Breast epithelium (tissue), 3 donors: ENCODE results near the gene ARRDC5.
"Not testable (repeated sequence)": the region's sequence is repeated elsewhere in the genome, so short reads cannot be mapped to it uniquely, and the experiment has no call there.

Source experiments
- POLR2A ChIP-seq: fragments of 450-650 bp; IDR thresholded peaks from one replicate; pipeline ENCODE4 v1.6.1; 2016; ENCODE audit warnings: antibody characterized with exemption, mild to moderate bottlenecking, moderate library complexity
- TF ChIP-seq, protein P1 (sequence below), 3 donors: fragments of 450-650 bp; IDR thresholded peaks; one replicate each; pipeline ENCODE4 v1.5.1; 2016 to 2017; ENCODE audit warnings: antibody characterized with exemption in 3 of 3, mild to moderate bottlenecking in 3 of 3, moderate library complexity in 3 of 3

DNA sequence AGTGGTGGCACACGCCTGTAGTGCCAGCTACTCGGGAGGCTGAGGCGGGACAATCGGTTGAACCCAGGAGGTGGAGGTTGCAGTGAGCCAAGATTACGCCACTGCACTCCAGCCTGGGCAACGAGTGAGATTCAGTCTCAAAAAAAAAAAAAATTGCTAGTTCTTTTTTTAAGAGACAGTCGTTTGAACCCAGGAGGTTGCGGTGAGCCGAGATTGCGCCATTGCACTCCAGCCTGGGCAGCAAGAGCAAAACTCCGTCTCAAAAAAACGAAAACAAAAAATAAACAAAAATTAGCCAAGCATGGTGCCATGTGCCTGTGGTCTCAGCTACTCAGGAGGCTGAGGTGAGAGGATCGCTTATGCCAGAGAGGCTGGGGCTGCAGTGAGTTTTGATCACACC lies 1.8 kb downstream of the ARRDC5 start:
- not testable (repeated sequence) for TF ChIP-seq POLR2A
- TF ChIP-seq, protein P1, sequence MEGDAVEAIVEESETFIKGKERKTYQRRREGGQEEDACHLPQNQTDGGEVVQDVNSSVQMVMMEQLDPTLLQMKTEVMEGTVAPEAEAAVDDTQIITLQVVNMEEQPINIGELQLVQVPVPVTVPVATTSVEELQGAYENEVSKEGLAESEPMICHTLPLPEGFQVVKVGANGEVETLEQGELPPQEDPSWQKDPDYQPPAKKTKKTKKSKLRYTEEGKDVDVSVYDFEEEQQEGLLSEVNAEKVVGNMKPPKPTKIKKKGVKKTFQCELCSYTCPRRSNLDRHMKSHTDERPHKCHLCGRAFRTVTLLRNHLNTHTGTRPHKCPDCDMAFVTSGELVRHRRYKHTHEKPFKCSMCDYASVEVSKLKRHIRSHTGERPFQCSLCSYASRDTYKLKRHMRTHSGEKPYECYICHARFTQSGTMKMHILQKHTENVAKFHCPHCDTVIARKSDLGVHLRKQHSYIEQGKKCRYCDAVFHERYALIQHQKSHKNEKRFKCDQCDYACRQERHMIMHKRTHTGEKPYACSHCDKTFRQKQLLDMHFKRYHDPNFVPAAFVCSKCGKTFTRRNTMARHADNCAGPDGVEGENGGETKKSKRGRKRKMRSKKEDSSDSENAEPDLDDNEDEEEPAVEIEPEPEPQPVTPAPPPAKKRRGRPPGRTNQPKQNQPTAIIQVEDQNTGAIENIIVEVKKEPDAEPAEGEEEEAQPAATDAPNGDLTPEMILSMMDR (IDR thresholded peaks at IDR 0.05) = not testable (repeated sequence)
